Measurements from ENCODE around the gene UBE2A.

DNA sequence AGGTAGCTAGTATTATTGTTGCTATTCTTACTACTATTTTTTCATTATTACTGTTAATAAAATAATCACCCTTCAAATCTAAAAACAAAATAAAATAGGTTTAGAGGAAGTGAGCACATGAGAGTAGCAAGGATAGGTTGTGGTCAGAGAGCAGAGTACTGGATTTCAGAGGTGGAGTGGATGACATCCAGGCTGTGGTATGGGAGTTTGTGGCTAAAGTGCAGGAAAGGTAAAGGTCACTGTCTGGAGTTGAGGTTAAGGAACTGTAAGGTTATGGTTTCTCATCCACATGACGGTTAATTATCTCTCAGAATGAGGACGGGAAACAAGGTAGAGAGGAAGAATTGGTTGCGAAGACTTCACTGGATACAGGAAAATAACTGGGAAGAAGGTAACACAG lies 36.9 kb upstream of the UBE2A start:
- TF ChIP-seq, protein P1, sequence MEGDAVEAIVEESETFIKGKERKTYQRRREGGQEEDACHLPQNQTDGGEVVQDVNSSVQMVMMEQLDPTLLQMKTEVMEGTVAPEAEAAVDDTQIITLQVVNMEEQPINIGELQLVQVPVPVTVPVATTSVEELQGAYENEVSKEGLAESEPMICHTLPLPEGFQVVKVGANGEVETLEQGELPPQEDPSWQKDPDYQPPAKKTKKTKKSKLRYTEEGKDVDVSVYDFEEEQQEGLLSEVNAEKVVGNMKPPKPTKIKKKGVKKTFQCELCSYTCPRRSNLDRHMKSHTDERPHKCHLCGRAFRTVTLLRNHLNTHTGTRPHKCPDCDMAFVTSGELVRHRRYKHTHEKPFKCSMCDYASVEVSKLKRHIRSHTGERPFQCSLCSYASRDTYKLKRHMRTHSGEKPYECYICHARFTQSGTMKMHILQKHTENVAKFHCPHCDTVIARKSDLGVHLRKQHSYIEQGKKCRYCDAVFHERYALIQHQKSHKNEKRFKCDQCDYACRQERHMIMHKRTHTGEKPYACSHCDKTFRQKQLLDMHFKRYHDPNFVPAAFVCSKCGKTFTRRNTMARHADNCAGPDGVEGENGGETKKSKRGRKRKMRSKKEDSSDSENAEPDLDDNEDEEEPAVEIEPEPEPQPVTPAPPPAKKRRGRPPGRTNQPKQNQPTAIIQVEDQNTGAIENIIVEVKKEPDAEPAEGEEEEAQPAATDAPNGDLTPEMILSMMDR (conservative IDR thresholded peaks at IDR 0.05; ENCODE audit: low read depth, low read length) = no peak
- TF ChIP-seq EZH2phosphoT487 (IDR thresholded peaks at IDR 0.05; ENCODE audit: borderline replicate concordance, low read length) = no peak
- TF ChIP-seq EZH2 (IDR thresholded peaks at IDR 0.05; ENCODE audit: low read length, unreplicated experiment) = no peak
